Naive thymus-derived CD4-positive, alpha-beta T cell (primary cell): ENCODE data around the gene CNTN4. TPM values are rescaled to one million over a fixed set of nuclear protein-coding genes. Genes with fewer than 3 reads are reported as not detected.

Experiments used
- ATAC-seq: fragments of 150-1000 bp; cut with Tn5 transposase; 2 replicates; pipeline ENCODE4 v1.10.0; 2021; ENCODE audit warnings: mild to moderate bottlenecking, moderate library complexity
- CTCF ChIA-PET: fragments of 350-600 bp; sonication (Branson Sonifier 250); formaldehyde crosslinking; loops from one replicate; lab custom pipeline; 2021; ENCODE audit warnings: antibody characterized with exemption; lab: Charles Lee
- POLR2A ChIA-PET: fragments of 350-600 bp; sonication (Branson Sonifier 250); formaldehyde crosslinking; loops from one replicate; lab custom pipeline; 2021; ENCODE audit warnings: antibody characterized with exemption, inconsistent platforms; lab: Charles Lee
- DNase-seq, 9 donors: peaks; one replicate each; pipeline versions ENCODE4 v3.0.0 to v3.0.0-alpha.2; 2020 to 2022; ENCODE audit warnings: mixed read lengths in 1 of 9
- H3K27ac ChIP-seq: one replicate; pipeline ENCODE4 v1.7.0; 2013; ENCODE audit warnings: mild to moderate bottlenecking, low read depth, low read length, moderate library complexity
- H3K27me3 ChIP-seq, 2 donors: one replicate each; pipeline ENCODE4 v1.7.0; 2013; ENCODE audit warnings: low read length in 2 of 2, mild to moderate bottlenecking in 2 of 2, moderate library complexity in 2 of 2; ENCODE audit not compliant: control insufficient read depth in 2 of 2, insufficient read depth in 2 of 2
- H3K36me3 ChIP-seq, 3 experiments: 1 replicate in 2 of 3; 2 replicates in 1 of 3; pipeline ENCODE4 v1.7.0; 2013; ENCODE audit warnings: low read length in 3 of 3, mild to moderate bottlenecking in 3 of 3, moderate library complexity in 1 of 3; ENCODE audit not compliant: insufficient read depth in 3 of 3, control insufficient read depth in 2 of 3
- H3K4me1 ChIP-seq, 2 donors: one replicate each; pipeline ENCODE4 v1.7.0; 2013; ENCODE audit warnings: low read length in 2 of 2, mild to moderate bottlenecking in 2 of 2, moderate library complexity in 1 of 2; ENCODE audit not compliant: control insufficient read depth in 2 of 2, insufficient read depth in 2 of 2
- H3K4me3 ChIP-seq: 2 replicates; pipeline ENCODE4 v1.7.0; 2013; ENCODE audit warnings: mild to moderate bottlenecking, low read length
- H3K9me3 ChIP-seq, 3 experiments: 1 replicate in 2 of 3; 2 replicates in 1 of 3; pipeline ENCODE4 v1.7.0; 2013; ENCODE audit warnings: low read length in 3 of 3; ENCODE audit not compliant: control insufficient read depth in 2 of 3
- H3K27ac Mint-ChIP-seq, 9 donors: one replicate each; pipeline ENCODE4 v1.8.0; 2020 to 2022; ENCODE audit warnings: mixed read lengths in 9 of 9, mild to moderate bottlenecking in 8 of 9, moderate library complexity in 5 of 9, inconsistent platforms in 2 of 9
- H3K27me3 Mint-ChIP-seq, 5 donors: one replicate each; pipeline ENCODE4 v1.8.0; 2021 to 2022; ENCODE audit warnings: mixed read lengths in 5 of 5, mild to moderate bottlenecking in 1 of 5
- H3K36me3 Mint-ChIP-seq, 5 donors: one replicate each; pipeline ENCODE4 v1.8.0; 2020 to 2022; ENCODE audit warnings: mixed read lengths in 5 of 5, mild to moderate bottlenecking in 3 of 5, inconsistent platforms in 1 of 5
- H3K4me1 Mint-ChIP-seq, 7 donors: one replicate each; pipeline ENCODE4 v1.8.0; 2020 to 2022; ENCODE audit warnings: mixed read lengths in 7 of 7, mild to moderate bottlenecking in 3 of 7, inconsistent platforms in 1 of 7
- H3K4me3 Mint-ChIP-seq, 10 donors: one replicate each; pipeline ENCODE4 v1.8.0; 2020 to 2022; ENCODE audit warnings: mild to moderate bottlenecking in 10 of 10, mixed read lengths in 10 of 10, moderate library complexity in 6 of 10, inconsistent platforms in 2 of 10
- H3K9me3 Mint-ChIP-seq, 11 donors: one replicate each; pipeline ENCODE4 v1.8.0; 2020 to 2022; ENCODE audit warnings: mixed read lengths in 11 of 11, mild to moderate bottlenecking in 4 of 11, inconsistent platforms in 1 of 11, moderate library complexity in 1 of 11
- intact Hi-C, 2 donors: fragments of 100-400 bp; cut with micrococcal nuclease; formaldehyde crosslinking; loops; one replicate each; pipeline ENCODE4 v1.15.1; 2023
- polyA plus RNA-seq, 2 donors: library from polyadenylated mRNA; unstranded; fragments of 300-500 nt; fragmentation: Illumina TruSeq; gene quantifications; one replicate each; pipeline ENCODE4 v1.2.3, GENCODE V29; 2021
- total RNA-seq, 6 experiments: library from RNA in 5 of 6; stranded (reverse) in 5 of 6; gene quantifications; 1 replicate in 5 of 6; 2 replicates in 1 of 6; pipeline ENCODE4 v1.2.3 and lab custom pipeline; 2021 to 2026

The CNTN4 gene
- total and polyA plus RNA-seq, 7 experiments from 2014 or later, result not detected

DNA sequence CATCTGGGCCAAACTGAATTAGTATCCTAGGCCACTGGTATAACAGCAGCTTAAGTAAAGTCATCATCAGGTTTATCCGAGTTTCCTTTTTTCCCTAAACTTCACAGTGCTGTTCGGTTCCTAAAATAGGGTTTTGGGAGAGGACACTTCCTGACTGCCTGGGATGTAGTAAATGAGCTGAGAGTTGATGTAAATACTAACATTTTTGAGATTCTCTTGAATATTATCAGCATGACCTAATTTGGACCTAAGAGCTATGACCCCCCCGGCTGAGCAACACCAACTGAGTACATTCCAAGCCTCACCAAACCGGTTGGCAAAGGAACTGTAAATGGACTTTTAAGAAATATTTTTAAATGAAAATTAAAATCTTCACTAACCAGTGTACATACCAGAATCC, 932.7 kb downstream of the CNTN4 start:
- ATAC-seq (no peak), DNase-seq (no peak)
- Mint-ChIP-seq H3K36me3 (no peaks in the 10 kb centered on the region), H3K4me3 (no peak overlapping the region), H3K27ac (no peak overlapping the region), H3K27me3 (peaks cover 0 to 6% (median 0%) of the 10 kb centered on the region in 5 donors), H3K9me3 (peaks cover 0 to 5% (median 0%) of the 10 kb centered on the region in 11 donors), H3K4me1 (peaks cover 3 to 18% (median 13%) of the 10 kb centered on the region in 7 donors)
- no peak overlapping the region for H3K4me3 ChIP-seq
- no peaks in the 10 kb centered on the region for H3K36me3 ChIP-seq
- POLR2A ChIA-PET, result no interaction called here
- peaks cover 5 to 8% of the 10 kb centered on the region in 2 donors for H3K4me1 ChIP-seq
- no peaks in the 10 kb centered on the region for H3K27me3 ChIP-seq
- no peak overlapping the region for H3K27ac ChIP-seq
- CTCF ChIA-PET, result no interaction called here
- intact Hi-C loops, result no loop called here
- no peaks in the 10 kb centered on the region for H3K9me3 ChIP-seq

DNA sequence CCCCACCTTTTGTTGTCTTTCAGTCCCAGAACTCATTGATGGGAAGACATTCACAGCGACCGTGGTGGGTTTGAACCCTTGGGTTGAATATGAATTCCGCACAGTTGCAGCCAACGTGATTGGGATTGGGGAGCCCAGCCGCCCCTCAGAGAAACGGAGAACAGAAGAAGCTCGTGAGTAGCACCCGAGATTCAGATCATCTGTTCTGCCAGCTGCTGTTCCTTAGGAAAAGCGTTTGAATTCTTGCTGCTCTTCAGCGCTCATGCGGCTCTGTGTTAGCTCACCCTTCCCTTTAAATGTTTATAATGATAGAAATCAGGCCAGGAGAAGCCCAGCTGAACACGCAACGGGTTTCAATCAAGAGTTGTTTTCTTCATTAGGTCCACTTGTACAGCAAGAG, 938.5 kb downstream of the CNTN4 start:
- H3K4me1 Mint-ChIP-seq, result no peaks in the 10 kb centered on the region
- intact Hi-C loops, result no loop called here
- H3K9me3 ChIP-seq, result no peaks in the 10 kb centered on the region
- H3K27me3 ChIP-seq, result no peaks in the 10 kb centered on the region
- no peaks in the 10 kb centered on the region for H3K4me1 ChIP-seq
- H3K36me3 Mint-ChIP-seq, result no peaks in the 10 kb centered on the region
- peaks cover 0 to 6% (median 0%) of the 10 kb centered on the region in 5 donors for H3K27me3 Mint-ChIP-seq
- H3K9me3 Mint-ChIP-seq, result no peaks in the 10 kb centered on the region
- no peak overlapping the region for H3K27ac Mint-ChIP-seq
- H3K27ac ChIP-seq, result no peak overlapping the region
- ChIA-PET CTCF (no interaction called here), POLR2A (no interaction called here)
- DNase-seq (no peak), ATAC-seq (no peak)
- H3K4me3 ChIP-seq, result no peak overlapping the region
- H3K36me3 ChIP-seq, result no peaks in the 10 kb centered on the region
- no peak overlapping the region for H3K4me3 Mint-ChIP-seq

DNA sequence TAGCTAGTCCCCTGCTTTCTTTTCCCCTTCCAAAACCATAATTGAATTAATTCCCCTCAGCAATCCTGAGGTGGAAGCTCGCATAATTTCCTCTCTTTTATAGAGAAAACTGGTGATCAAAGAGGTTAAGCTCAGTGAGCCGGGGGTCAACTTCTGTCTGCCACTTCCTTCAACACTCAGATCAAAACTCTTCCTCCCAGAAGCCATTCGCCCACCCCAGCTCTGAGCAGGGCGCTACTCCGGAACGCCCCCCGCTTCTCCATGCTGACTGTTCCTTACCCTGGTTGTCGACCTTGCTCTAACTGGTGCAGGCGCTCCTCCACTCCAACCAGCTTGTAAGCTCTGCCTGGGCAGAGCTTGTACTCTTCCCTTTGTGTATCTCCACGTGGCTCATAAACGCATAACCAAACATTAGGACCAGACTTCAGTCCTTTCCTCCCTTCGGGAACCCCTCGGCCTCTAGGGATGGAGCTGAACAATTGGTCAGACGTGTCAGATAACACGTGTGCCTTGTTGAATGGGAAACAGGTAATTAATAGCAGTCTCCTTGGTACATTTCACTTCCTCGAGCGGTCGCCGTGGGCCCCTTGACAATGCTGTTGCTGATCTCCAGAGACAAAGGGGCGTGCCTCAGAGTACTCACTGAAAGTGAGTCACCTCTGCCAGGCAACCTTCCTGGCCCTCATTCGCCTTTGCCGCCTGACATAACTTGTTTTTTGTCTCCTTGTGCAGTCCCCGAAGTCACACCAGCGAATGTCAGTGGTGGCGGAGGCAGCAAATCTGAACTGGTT, 939.7 kb downstream of the CNTN4 start:
- Mint-ChIP-seq H3K27me3 (peaks cover 0 to 2% (median 0%) of the 10 kb centered on the region in 5 donors), H3K36me3 (no peaks in the 10 kb centered on the region), H3K27ac (no peak overlapping the region), H3K4me3 (no peak overlapping the region), H3K4me1 (no peaks in the 10 kb centered on the region), H3K9me3 (no peaks in the 10 kb centered on the region)
- ATAC-seq (no peak), DNase-seq (no peak)
- intact Hi-C loops, result no loop called here
- H3K9me3 ChIP-seq, result no peaks in the 10 kb centered on the region
- ChIA-PET POLR2A (no interaction called here), CTCF (no interaction called here)
- no peaks in the 10 kb centered on the region for H3K36me3 ChIP-seq
- H3K27ac ChIP-seq, result no peak overlapping the region
- H3K4me3 ChIP-seq, result no peak overlapping the region
- no peaks in the 10 kb centered on the region for H3K4me1 ChIP-seq
- no peaks in the 10 kb centered on the region for H3K27me3 ChIP-seq

DNA sequence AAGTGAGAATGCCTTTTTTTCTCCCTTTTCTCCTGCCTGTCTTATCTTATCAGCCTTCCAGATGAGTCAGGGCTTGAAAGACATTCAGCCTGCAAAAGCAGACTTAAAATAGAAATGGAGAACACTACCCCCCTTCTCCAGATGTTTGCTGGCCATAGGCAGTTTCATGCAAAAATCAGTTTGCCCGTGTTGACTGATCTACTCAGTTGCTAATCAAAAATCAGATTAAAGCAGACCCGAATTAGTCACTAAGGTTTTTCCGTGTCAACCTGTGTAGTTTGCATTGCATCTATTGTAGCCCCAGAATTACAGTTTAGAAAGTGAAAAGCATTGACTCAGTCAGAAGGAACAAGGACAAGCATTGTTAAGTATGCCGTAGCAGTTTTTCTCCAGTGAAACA, 955.3 kb downstream of the CNTN4 start:
- no peaks in the 10 kb centered on the region for H3K4me1 Mint-ChIP-seq
- POLR2A ChIA-PET, result no interaction called here
- CTCF ChIA-PET, result no interaction called here
- Histone ChIP-seq H3K27me3 (no peaks in the 10 kb centered on the region), H3K9me3 (no peaks in the 10 kb centered on the region), H3K4me1 (no peaks in the 10 kb centered on the region), H3K27ac (no peak overlapping the region), H3K36me3 (no peaks in the 10 kb centered on the region), H3K4me3 (no peak overlapping the region)
- no peak overlapping the region for H3K27ac Mint-ChIP-seq
- no peak overlapping the region for H3K4me3 Mint-ChIP-seq
- H3K9me3 Mint-ChIP-seq, result peaks cover 0 to 2% (median 0%) of the 10 kb centered on the region in 11 donors
- no peaks in the 10 kb centered on the region for H3K36me3 Mint-ChIP-seq
- H3K27me3 Mint-ChIP-seq, result peaks cover 0 to 6% (median 5%) of the 10 kb centered on the region in 5 donors
- DNase-seq (no peak), ATAC-seq (no peak)
- intact Hi-C loops, result no loop called here

DNA sequence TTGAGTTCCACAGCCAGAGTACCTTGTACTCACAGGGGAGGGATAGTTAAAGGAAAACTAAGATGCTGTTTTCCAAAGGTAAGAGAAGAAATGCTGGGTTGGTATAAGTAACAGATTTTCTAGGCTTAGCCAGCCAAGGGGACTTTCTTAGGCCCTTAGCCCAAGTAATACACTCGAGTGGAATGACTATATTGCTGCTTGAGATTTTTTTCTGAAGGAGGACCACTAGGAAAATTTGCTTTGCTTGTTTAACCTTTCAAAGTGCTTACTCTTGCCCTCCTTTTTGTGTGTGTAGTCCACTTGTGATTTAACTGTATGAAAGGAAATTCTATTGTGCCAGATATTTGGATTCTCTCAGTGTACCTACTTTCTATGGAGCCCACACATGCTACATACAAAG, 961.0 kb downstream of the CNTN4 start:
- H3K27me3 ChIP-seq, result no peaks in the 10 kb centered on the region
- Mint-ChIP-seq H3K36me3 (no peaks in the 10 kb centered on the region), H3K27me3 (peaks cover 0 to 6% (median 5%) of the 10 kb centered on the region in 5 donors), H3K4me1 (peaks cover 0 to 2% (median 0%) of the 10 kb centered on the region in 7 donors), H3K4me3 (no peak overlapping the region), H3K9me3 (peaks cover 0 to 2% (median 0%) of the 10 kb centered on the region in 11 donors), H3K27ac (no peak overlapping the region)
- ATAC-seq (no peak), DNase-seq (no peak)
- ChIA-PET POLR2A (no interaction called here), CTCF (no interaction called here)
- no peaks in the 10 kb centered on the region for H3K36me3 ChIP-seq
- no peak overlapping the region for H3K4me3 ChIP-seq
- H3K9me3 ChIP-seq, result no peaks in the 10 kb centered on the region
- no peaks in the 10 kb centered on the region for H3K4me1 ChIP-seq
- no peak overlapping the region for H3K27ac ChIP-seq
- intact Hi-C loops, result no loop called here

DNA sequence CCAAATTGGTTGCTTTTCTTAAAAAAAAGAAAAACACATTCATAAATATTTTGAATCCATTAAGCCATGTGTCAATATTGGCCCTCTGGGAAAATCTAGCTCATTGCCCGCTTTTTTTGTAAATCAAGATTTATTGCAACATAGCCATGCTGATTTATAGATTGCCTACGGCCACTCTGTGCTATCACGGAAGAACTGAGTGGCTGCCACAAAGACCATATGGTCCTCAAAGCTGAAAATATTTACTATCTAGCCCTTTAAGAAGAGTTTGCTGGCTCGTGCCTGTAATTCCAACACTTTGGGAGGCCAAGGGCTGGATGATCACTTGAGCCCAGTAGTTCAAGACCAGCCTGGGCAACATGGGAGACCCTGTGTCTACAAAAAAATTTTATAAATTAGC, 965.6 kb downstream of the CNTN4 start:
- Histone ChIP-seq H3K4me1 (no peaks in the 10 kb centered on the region), H3K27me3 (no peaks in the 10 kb centered on the region), H3K4me3 (no peak overlapping the region), H3K9me3 (no peaks in the 10 kb centered on the region), H3K36me3 (no peaks in the 10 kb centered on the region), H3K27ac (no peak overlapping the region)
- ChIA-PET POLR2A (no interaction called here), CTCF (no interaction called here)
- H3K36me3 Mint-ChIP-seq, result no peaks in the 10 kb centered on the region
- no peak overlapping the region for H3K27ac Mint-ChIP-seq
- H3K9me3 Mint-ChIP-seq, result no peaks in the 10 kb centered on the region
- peaks cover 0 to 2% (median 0%) of the 10 kb centered on the region in 7 donors for H3K4me1 Mint-ChIP-seq
- no peak for DNase-seq
- no peaks in the 10 kb centered on the region for H3K27me3 Mint-ChIP-seq
- intact Hi-C loops, result no loop called here
- no peak overlapping the region for H3K4me3 Mint-ChIP-seq
- ATAC-seq, result no peak

DNA sequence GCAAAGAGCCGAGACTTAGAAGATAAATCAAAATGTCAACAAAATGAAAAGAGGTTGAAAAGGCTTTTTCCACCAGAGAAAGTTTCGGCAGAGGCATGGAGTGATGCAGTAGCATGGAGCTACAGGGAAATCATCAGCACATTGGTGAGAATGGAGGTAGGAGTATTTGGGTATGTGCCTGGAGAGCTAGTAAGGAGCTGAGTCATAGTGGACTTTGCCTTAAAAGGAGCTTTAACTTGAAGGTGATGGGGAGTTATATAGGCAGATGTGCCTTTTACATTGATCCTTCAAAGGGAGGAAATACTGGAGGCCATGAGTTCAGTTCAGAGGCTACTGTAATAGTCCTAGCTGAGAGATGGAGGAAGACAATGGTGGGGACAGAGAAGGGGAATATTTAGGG, 967.2 kb downstream of the CNTN4 start:
- Mint-ChIP-seq H3K27me3 (no peaks in the 10 kb centered on the region), H3K36me3 (no peaks in the 10 kb centered on the region), H3K4me1 (peaks cover 0 to 2% (median 0%) of the 10 kb centered on the region in 7 donors), H3K9me3 (no peaks in the 10 kb centered on the region), H3K4me3 (no peak overlapping the region), H3K27ac (no peak overlapping the region)
- Histone ChIP-seq H3K4me1 (no peaks in the 10 kb centered on the region), H3K4me3 (no peak overlapping the region), H3K27ac (no peak overlapping the region), H3K9me3 (no peaks in the 10 kb centered on the region), H3K36me3 (no peaks in the 10 kb centered on the region), H3K27me3 (no peaks in the 10 kb centered on the region)
- POLR2A ChIA-PET, result no interaction called here
- no peak for ATAC-seq
- DNase-seq, result no peak
- intact Hi-C loops, result no loop called here
- CTCF ChIA-PET, result no interaction called here
